Mesenchymal stem cell (in vitro differentiated cells and primary cell): ENCODE measurements around the gene GADD45A.

Source experiments
- DNase-seq: peaks from one replicate; pipeline ENCODE4 v3.0.0-alpha.2; 2013
- H2AFZ ChIP-seq: one replicate; pipeline ENCODE4 v1.6.1; 2013; ENCODE audit warnings: low read depth, mild to moderate bottlenecking, control low read depth, inconsistent platforms, low read length, moderate library complexity
- H2AK5ac ChIP-seq: 2 replicates; pipeline ENCODE4 v1.6.1; 2013; ENCODE audit warnings: low read length, moderate library complexity, mild to moderate bottlenecking, inconsistent platforms; ENCODE audit not compliant: severe bottlenecking
- H2BK120ac ChIP-seq: one replicate; pipeline ENCODE4 v1.6.1; 2013; ENCODE audit warnings: low read depth, mild to moderate bottlenecking, inconsistent platforms, low read length, moderate library complexity
- H2BK12ac ChIP-seq, 2 experiments: one replicate each; pipeline ENCODE4 v1.6.1; 2013; ENCODE audit warnings: inconsistent platforms in 2 of 2, low read length in 2 of 2, mild to moderate bottlenecking in 2 of 2, moderate library complexity in 2 of 2, control low read depth in 1 of 2
- H2BK15ac ChIP-seq: one replicate; pipeline ENCODE4 v1.6.1; 2013; ENCODE audit warnings: mild to moderate bottlenecking, low read depth, inconsistent platforms; ENCODE audit not compliant: poor library complexity, severe bottlenecking
- H2BK5ac ChIP-seq: 2 replicates; pipeline ENCODE4 v1.6.1; 2013; ENCODE audit warnings: low read depth, mild to moderate bottlenecking, low read length, control low read depth, inconsistent platforms; ENCODE audit not compliant: poor library complexity, severe bottlenecking
- H3K14ac ChIP-seq, 2 experiments: one replicate each; pipeline ENCODE4 v1.6.1; 2013; ENCODE audit warnings: inconsistent platforms in 2 of 2, low read length in 2 of 2, control low read depth in 1 of 2, mild to moderate bottlenecking in 1 of 2, moderate library complexity in 1 of 2
- H3K18ac ChIP-seq, 2 experiments: one replicate each; pipeline ENCODE4 v1.6.1; 2013; ENCODE audit warnings: inconsistent platforms in 2 of 2, low read length in 2 of 2, control low read depth in 1 of 2, low read depth in 1 of 2, mild to moderate bottlenecking in 1 of 2
- H3K23ac ChIP-seq, 2 experiments: one replicate each; pipeline ENCODE4 v1.6.1; 2013; ENCODE audit warnings: inconsistent platforms in 2 of 2, low read length in 2 of 2, mild to moderate bottlenecking in 2 of 2, moderate library complexity in 2 of 2, control low read depth in 1 of 2
- H3K27ac ChIP-seq: 2 replicates; pipeline ENCODE4 v1.5.1; 2013; ENCODE audit warnings: mild to moderate bottlenecking, moderate library complexity, low read length, control low read depth, inconsistent platforms; ENCODE audit not compliant: poor library complexity, severe bottlenecking
- H3K27me3 ChIP-seq, 2 experiments: 2 replicates each; pipeline versions ENCODE4 v1.6.1 to v1.7.0; 2013; ENCODE audit warnings: low read length in 2 of 2, mild to moderate bottlenecking in 2 of 2, moderate library complexity in 2 of 2, control low read depth in 1 of 2, inconsistent platforms in 1 of 2; ENCODE audit not compliant: control insufficient read depth in 1 of 2, insufficient read depth in 1 of 2
- H3K36me3 ChIP-seq, 2 experiments: 2 replicates each; pipeline versions ENCODE4 v1.6.1 to v1.7.0; 2013; ENCODE audit warnings: low read length in 2 of 2, control low read depth in 1 of 2, inconsistent platforms in 1 of 2, low read depth in 1 of 2, mild to moderate bottlenecking in 1 of 2; ENCODE audit not compliant: insufficient read depth in 2 of 2, control insufficient read depth in 1 of 2
- H3K4ac ChIP-seq, 2 experiments: one replicate each; pipeline ENCODE4 v1.6.1; 2013; ENCODE audit warnings: inconsistent platforms in 2 of 2, low read length in 2 of 2, mild to moderate bottlenecking in 2 of 2, moderate library complexity in 2 of 2, control low read depth in 1 of 2, low read depth in 1 of 2
- H3K4me1 ChIP-seq: 2 replicates; pipeline ENCODE4 v1.6.1; 2013; ENCODE audit warnings: low read depth, low read length, control low read depth; ENCODE audit not compliant: control insufficient read depth, insufficient read depth
- H3K4me2 ChIP-seq: 2 replicates; pipeline ENCODE4 v1.6.1; 2013; ENCODE audit warnings: low read length, mild to moderate bottlenecking, inconsistent platforms; ENCODE audit not compliant: poor library complexity, severe bottlenecking
- H3K4me3 ChIP-seq, 2 experiments: 2 replicates each; pipeline versions ENCODE4 v1.5.1 to v1.7.0; 2013; ENCODE audit warnings: low read length in 2 of 2, mild to moderate bottlenecking in 2 of 2, control low read depth in 1 of 2, low read depth in 1 of 2; ENCODE audit not compliant: insufficient read depth in 1 of 2
- H3K79me1 ChIP-seq: replicated peaks from 2 replicates; pipeline ENCODE4 v1.6.1; 2013; ENCODE audit warnings: mild to moderate bottlenecking, control low read depth, low read length, inconsistent platforms; ENCODE audit not compliant: poor library complexity, severe bottlenecking
- H3K9ac ChIP-seq: 2 replicates; pipeline ENCODE4 v1.7.0; 2013; ENCODE audit warnings: mild to moderate bottlenecking, low read length, moderate library complexity
- H3K9me3 ChIP-seq: 2 replicates; pipeline ENCODE4 v1.7.0; 2013; ENCODE audit warnings: mild to moderate bottlenecking, low read length; ENCODE audit not compliant: control insufficient read depth
- H4K8ac ChIP-seq: one replicate; pipeline ENCODE4 v1.6.1; 2013; ENCODE audit warnings: inconsistent platforms, mild to moderate bottlenecking, low read length, moderate library complexity
- H4K91ac ChIP-seq: one replicate; pipeline ENCODE4 v1.6.1; 2013; ENCODE audit warnings: mild to moderate bottlenecking, low read length, inconsistent platforms
- WGBS: methylation state at CpG from one replicate; pipeline ENCODE4 v1.1.7; 2013; ENCODE audit warnings: mixed read lengths; 5-methylcytosine and 5-hydroxymethylcytosine counted together

The GADD45A gene

GRCh38 chr1:67687198-67687545 is 2.2 kb downstream of the GADD45A start:
- H3K18ac ChIP-seq: peak overlapping the region in 1 of 2 experiments; percentile 28
- H4K91ac ChIP-seq: no peak overlapping the region
- peak overlapping the region; percentile 94 for H3K27ac ChIP-seq
- H2BK5ac ChIP-seq: no peak overlapping the region
- H2BK15ac ChIP-seq: no peak overlapping the region
- no peak overlapping the region for H2BK12ac ChIP-seq
- H3K36me3 ChIP-seq: peaks cover 4 to 36% of the 10 kb centered on the region in 2 experiments
- no peak overlapping the region for H3K14ac ChIP-seq
- H4K8ac ChIP-seq: no peak overlapping the region
- H3K79me1 ChIP-seq: peaks cover 1% of the 10 kb centered on the region
- H3K27me3 ChIP-seq: no peaks in the 10 kb centered on the region
- no peaks in the 10 kb centered on the region for H3K9me3 ChIP-seq
- H3K4me2 ChIP-seq: peak overlapping the region; percentile 71
- H3K4me1 ChIP-seq: peaks cover 5% of the 10 kb centered on the region
- DNase-seq: no peak
- H2BK120ac ChIP-seq: no peak overlapping the region
- no peak overlapping the region for H3K23ac ChIP-seq
- peak overlapping the region in 1 of 2 experiments; percentile 91 for H3K4me3 ChIP-seq
- WGBS: 75% methylated on average over 1 of the region's 3 CpGs
- peak overlapping the region; percentile 98 for H3K9ac ChIP-seq
- H2AFZ ChIP-seq: no peak overlapping the region
- peak overlapping the region in 1 of 2 experiments; percentile 24 for H3K4ac ChIP-seq
- H2AK5ac ChIP-seq: no peak overlapping the region

GRCh38 chr1:67687649-67688048 is 2.6 kb downstream of the GADD45A start:
- Histone ChIP-seq H3K79me1 (peaks cover 1% of the 10 kb centered on the region), H3K36me3 (peaks cover 4 to 36% of the 10 kb centered on the region in 2 experiments), H3K4me3 (peak overlapping the region in 1 of 2 experiments; percentile 91), H4K91ac (no peak overlapping the region), H2BK120ac (no peak overlapping the region), H3K18ac (no peak overlapping the region), H3K9ac (peak overlapping the region; percentile 98), H3K4me2 (no peak overlapping the region), H3K27ac (peak overlapping the region; percentile 24), H4K8ac (no peak overlapping the region), H3K14ac (no peak overlapping the region), H3K27me3 (no peaks in the 10 kb centered on the region), H2BK12ac (no peak overlapping the region), H3K4ac (no peak overlapping the region), H2BK5ac (no peak overlapping the region), H2BK15ac (no peak overlapping the region), H2AK5ac (no peak overlapping the region), H2AFZ (no peak overlapping the region), H3K23ac (no peak overlapping the region), H3K9me3 (no peaks in the 10 kb centered on the region), H3K4me1 (peaks cover 5% of the 10 kb centered on the region)
- DNase-seq: peak; percentile 57
- WGBS: 8% methylated on average over 3 of the region's 4 CpGs

GRCh38 chr1:67688526-67689219 is 3.7 kb downstream of the GADD45A start:
- Histone ChIP-seq H3K79me1 (peaks cover 1% of the 10 kb centered on the region), H3K4ac (peak overlapping the region in 1 of 2 experiments; percentile 55), H3K9ac (peak overlapping the region; percentile 98), H2AFZ (no peak overlapping the region), H3K27me3 (no peaks in the 10 kb centered on the region), H2AK5ac (peak overlapping the region; percentile 36), H3K18ac (no peak overlapping the region), H2BK15ac (no peak overlapping the region), H3K4me3 (peak overlapping the region in 1 of 2 experiments; percentile 91), H4K8ac (no peak overlapping the region), H3K36me3 (peaks cover 4 to 36% of the 10 kb centered on the region in 2 experiments), H3K14ac (no peak overlapping the region), H3K27ac (peak overlapping the region; percentile 36), H2BK12ac (peak overlapping the region in 1 of 2 experiments; percentile 9), H3K23ac (peak overlapping the region in 1 of 2 experiments; percentile 51), H2BK120ac (no peak overlapping the region), H3K9me3 (no peaks in the 10 kb centered on the region), H4K91ac (no peak overlapping the region), H3K4me2 (peak overlapping the region; percentile 27), H2BK5ac (peak overlapping the region; percentile 66), H3K4me1 (peaks cover 5% of the 10 kb centered on the region)
- 35% methylated on average over 3 of the region's 3 CpGs for WGBS
- no peak for DNase-seq

GRCh38 chr1:67689267-67690017 is 4.4 kb downstream of the GADD45A start:
- Histone ChIP-seq H2AK5ac (peak overlapping the region; percentile 45), H3K79me1 (peaks cover 1% of the 10 kb centered on the region), H4K91ac (no peak overlapping the region), H3K4me2 (no peak overlapping the region), H3K4ac (no peak overlapping the region), H2BK12ac (no peak overlapping the region), H4K8ac (no peak overlapping the region), H2BK120ac (no peak overlapping the region), H3K18ac (no peak overlapping the region), H3K27me3 (no peaks in the 10 kb centered on the region), H3K27ac (peak overlapping the region; percentile 36), H3K36me3 (peaks cover 4 to 36% of the 10 kb centered on the region in 2 experiments), H3K23ac (no peak overlapping the region), H2BK15ac (no peak overlapping the region), H2AFZ (no peak overlapping the region), H3K4me1 (peaks cover 3% of the 10 kb centered on the region), H3K14ac (no peak overlapping the region), H3K9ac (peak overlapping the region; percentile 98), H2BK5ac (no peak overlapping the region), H3K4me3 (no peak overlapping the region), H3K9me3 (no peaks in the 10 kb centered on the region)
- DNase-seq: no peak
- WGBS: 86% methylated on average over 3 of the region's 3 CpGs
